ENCODE measurements around the gene SLF2.

SLF2 gene

GRCh38 chr10:101002456-101002855 is 89.7 kb downstream of the SLF2 start:
- no peak for DNase-seq

- DNase-seq = no peak
Measured at GRCh38 chr10:101003639-101004206, 91.0 kb downstream of the SLF2 start.

- no peak for DNase-seq
Measured at GRCh38 chr10:101005361-101005760, 92.6 kb downstream of the SLF2 start.

- no peak for DNase-seq
Measured at GRCh38 chr10:101005869-101006567, 93.3 kb downstream of the SLF2 start.

- DNase-seq = no peak
Measured at GRCh38 chr10:101006593-101007098, 93.9 kb downstream of the SLF2 start.

- no peak for DNase-seq
Measured at GRCh38 chr10:101007099-101007711, 94.4 kb downstream of the SLF2 start.

- DNase-seq = no peak
Measured at GRCh38 chr10:101007915-101008822, 95.4 kb downstream of the SLF2 start.

- no peak for DNase-seq
Measured at GRCh38 chr10:101008823-101009423, 96.2 kb downstream of the SLF2 start.

- no peak for DNase-seq
Measured at GRCh38 chr10:101010329-101010728, 97.6 kb downstream of the SLF2 start.

GRCh38 chr10:101011517-101012423 is 99.0 kb downstream of the SLF2 start:
- no peak for DNase-seq

- peak; percentile 74 for DNase-seq
Measured at GRCh38 chr10:101012525-101013364, 100.0 kb downstream of the SLF2 start.

GRCh38 chr10:101013365-101013825 is 100.6 kb downstream of the SLF2 start:
- no peak for DNase-seq

- DNase-seq = peak; percentile 23
Measured at GRCh38 chr10:101014230-101014884, 101.6 kb downstream of the SLF2 start.

Measured in KG1 (cell line).